Measurements from ENCODE around the gene BCAS1. TPM values are rescaled to one million over a fixed set of nuclear protein-coding genes. Genes with fewer than 3 reads are reported as not detected.

BCAS1 gene
- total RNA-seq, 1 experiment from 2014 or later = 1.2 TPM

DNA sequence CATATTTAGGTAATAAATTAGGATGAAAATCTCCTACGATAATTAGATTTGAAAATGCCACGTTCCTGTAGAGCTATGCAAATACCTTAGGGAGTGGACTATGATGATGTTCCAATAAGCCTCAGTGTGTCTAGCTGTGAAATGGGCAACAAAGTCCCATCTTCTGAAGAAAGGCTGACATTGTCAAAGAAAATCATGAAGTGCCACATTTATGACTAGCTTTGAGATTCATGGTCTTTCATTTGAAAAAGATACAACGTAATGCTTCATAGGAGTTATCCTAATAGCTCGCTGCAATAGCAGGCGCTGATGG, 23.8 kb upstream of the BCAS1 start:
- no peaks in the 10 kb centered on the region for H3K27me3 ChIP-seq (replicated peaks; ENCODE audit: control insufficient read depth, insufficient read depth, low read length)
- H3K9me3 Mint-ChIP-seq (ENCODE audit: unreplicated experiment) = no peaks in the 10 kb centered on the region
- no TSS peak for BruUV-seq (replicated peaks)
- no peaks in the 10 kb centered on the region for H3K36me3 ChIP-seq (ENCODE audit: control insufficient read depth, insufficient read depth, low read length)
- H3K4me3 ChIP-seq (ENCODE audit: low read depth, low read length) = no peak overlapping the region
- DNase-seq = no peak
- H3K27ac Mint-ChIP-seq (ENCODE audit: unreplicated experiment) = no peak overlapping the region
- no peaks in the 10 kb centered on the region for H3K27me3 Mint-ChIP-seq (ENCODE audit: insufficient read depth, unreplicated experiment)
- POLR2A ChIA-PET = no interaction called here
- TF ChIP-seq, protein P1, sequence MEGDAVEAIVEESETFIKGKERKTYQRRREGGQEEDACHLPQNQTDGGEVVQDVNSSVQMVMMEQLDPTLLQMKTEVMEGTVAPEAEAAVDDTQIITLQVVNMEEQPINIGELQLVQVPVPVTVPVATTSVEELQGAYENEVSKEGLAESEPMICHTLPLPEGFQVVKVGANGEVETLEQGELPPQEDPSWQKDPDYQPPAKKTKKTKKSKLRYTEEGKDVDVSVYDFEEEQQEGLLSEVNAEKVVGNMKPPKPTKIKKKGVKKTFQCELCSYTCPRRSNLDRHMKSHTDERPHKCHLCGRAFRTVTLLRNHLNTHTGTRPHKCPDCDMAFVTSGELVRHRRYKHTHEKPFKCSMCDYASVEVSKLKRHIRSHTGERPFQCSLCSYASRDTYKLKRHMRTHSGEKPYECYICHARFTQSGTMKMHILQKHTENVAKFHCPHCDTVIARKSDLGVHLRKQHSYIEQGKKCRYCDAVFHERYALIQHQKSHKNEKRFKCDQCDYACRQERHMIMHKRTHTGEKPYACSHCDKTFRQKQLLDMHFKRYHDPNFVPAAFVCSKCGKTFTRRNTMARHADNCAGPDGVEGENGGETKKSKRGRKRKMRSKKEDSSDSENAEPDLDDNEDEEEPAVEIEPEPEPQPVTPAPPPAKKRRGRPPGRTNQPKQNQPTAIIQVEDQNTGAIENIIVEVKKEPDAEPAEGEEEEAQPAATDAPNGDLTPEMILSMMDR (IDR thresholded peaks at IDR 0.05; ENCODE audit: insufficient read depth in 1 of 2, low read depth in 1 of 2, low read length in 1 of 2, severe bottlenecking in 1 of 2, unreplicated experiment in 1 of 2) = no peak
- H3K4me3 Mint-ChIP-seq (ENCODE audit: unreplicated experiment) = no peak overlapping the region
- no peaks in the 10 kb centered on the region for H3K4me1 ChIP-seq
- intact Hi-C loops (cut with micrococcal nuclease; ENCODE audit: unreplicated experiment) = loop anchor here (10.0 kb wide), 1 partner anchor 431 kb away; no protein-coding TSS in a partner anchor
- CTCF ChIA-PET = interaction anchor here (0.7 to 5.7 kb wide), 3 partner anchors 10 to 114 kb away, joined by 3 to 84 read pairs (median 4); partner anchors contain the start of gene PFDN4
- no peaks in the 10 kb centered on the region for H3K9me3 ChIP-seq
- peaks cover 6% of the 10 kb centered on the region for H3K4me1 Mint-ChIP-seq (ENCODE audit: low read depth, unreplicated experiment)
- H3K36me3 Mint-ChIP-seq (ENCODE audit: insufficient read depth, unreplicated experiment) = no peaks in the 10 kb centered on the region

GRCh38 chr20:54093423-54094267, 23.3 kb upstream of the BCAS1 start:
- H3K27me3 ChIP-seq (replicated peaks; ENCODE audit: control insufficient read depth, insufficient read depth, low read length) = no peaks in the 10 kb centered on the region
- CTCF ChIA-PET = interaction anchor here (0.6 to 5.7 kb wide), 3 partner anchors 10 to 552 kb away, joined by 4 to 84 read pairs (median 4); no protein-coding TSS in a partner anchor
- Mint-ChIP-seq H3K4me3 (ENCODE audit: unreplicated experiment) (no peak overlapping the region), H3K9me3 (ENCODE audit: unreplicated experiment) (no peaks in the 10 kb centered on the region), H3K4me1 (ENCODE audit: low read depth, unreplicated experiment) (peaks cover 6% of the 10 kb centered on the region), H3K36me3 (ENCODE audit: insufficient read depth, unreplicated experiment) (no peaks in the 10 kb centered on the region), H3K27ac (ENCODE audit: unreplicated experiment) (no peak overlapping the region), H3K27me3 (ENCODE audit: insufficient read depth, unreplicated experiment) (peaks cover 3% of the 10 kb centered on the region)
- TF ChIP-seq, protein P1 (IDR thresholded peaks at IDR 0.05; ENCODE audit: insufficient read depth in 1 of 2, low read depth in 1 of 2, low read length in 1 of 2, severe bottlenecking in 1 of 2, unreplicated experiment in 1 of 2) = no peak
- H3K4me3 ChIP-seq (ENCODE audit: low read depth, low read length) = no peak overlapping the region
- intact Hi-C loops (cut with micrococcal nuclease; ENCODE audit: unreplicated experiment) = loop anchor here (10.0 kb wide), 1 partner anchor 431 kb away; no protein-coding TSS in a partner anchor
- DNase-seq = no peak
- no peaks in the 10 kb centered on the region for H3K9me3 ChIP-seq
- POLR2A ChIA-PET = no interaction called here
- H3K36me3 ChIP-seq (ENCODE audit: control insufficient read depth, insufficient read depth, low read length) = no peaks in the 10 kb centered on the region
- BruUV-seq (replicated peaks) = no TSS peak
- no peaks in the 10 kb centered on the region for H3K4me1 ChIP-seq

DNA sequence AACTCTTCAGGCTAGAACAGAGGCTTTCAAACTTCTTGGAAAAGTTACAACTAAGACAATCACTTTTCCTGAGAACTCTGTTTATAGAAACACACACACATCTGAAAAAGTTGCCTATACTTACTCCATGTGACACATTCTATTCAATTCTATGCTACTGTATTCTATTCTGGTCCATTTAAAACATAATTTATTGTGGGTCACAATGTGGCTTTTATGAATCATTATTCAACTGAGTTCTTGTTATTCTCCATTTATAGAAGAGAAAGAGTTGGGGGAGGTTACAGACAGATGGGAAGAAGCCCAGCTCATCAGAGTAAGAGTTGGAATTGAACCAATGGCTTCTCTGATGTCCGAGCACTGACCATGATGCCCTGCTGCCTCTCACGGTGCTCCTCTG, 21.6 kb upstream of the BCAS1 start:
- Mint-ChIP-seq H3K9me3 (ENCODE audit: unreplicated experiment) (no peaks in the 10 kb centered on the region), H3K27ac (ENCODE audit: unreplicated experiment) (no peak overlapping the region), H3K4me1 (ENCODE audit: low read depth, unreplicated experiment) (no peaks in the 10 kb centered on the region), H3K4me3 (ENCODE audit: unreplicated experiment) (no peak overlapping the region), H3K27me3 (ENCODE audit: insufficient read depth, unreplicated experiment) (peaks cover 3% of the 10 kb centered on the region), H3K36me3 (ENCODE audit: insufficient read depth, unreplicated experiment) (no peaks in the 10 kb centered on the region)
- Histone ChIP-seq H3K9me3 (no peaks in the 10 kb centered on the region), H3K4me1 (no peaks in the 10 kb centered on the region), H3K36me3 (ENCODE audit: control insufficient read depth, insufficient read depth, low read length) (no peaks in the 10 kb centered on the region), H3K27me3 (replicated peaks; ENCODE audit: control insufficient read depth, insufficient read depth, low read length) (no peaks in the 10 kb centered on the region), H3K4me3 (ENCODE audit: low read depth, low read length) (no peak overlapping the region)
- CTCF ChIA-PET = interaction anchor here (0.6 to 1.4 kb wide), 2 partner anchors 116 to 577 kb away, joined by 3 read pairs; partner anchors contain the start of gene PFDN4
- DNase-seq = no peak
- TF ChIP-seq, protein P1 (IDR thresholded peaks at IDR 0.05; ENCODE audit: insufficient read depth in 1 of 2, low read depth in 1 of 2, low read length in 1 of 2, severe bottlenecking in 1 of 2, unreplicated experiment in 1 of 2) = no peak
- BruUV-seq (replicated peaks) = no TSS peak
- intact Hi-C loops (cut with micrococcal nuclease; ENCODE audit: unreplicated experiment) = loop anchor here (10.0 kb wide), 1 partner anchor 433 kb away; no protein-coding TSS in a partner anchor
- POLR2A ChIA-PET = no interaction called here
